OCI-LY3 (cell line): ENCODE measurements around the gene CITED2.

Experiments
- H2AFZ ChIP-seq: fragments of 200-600, 300-600 bp; shearing (Covaris generic); 2 replicates; pipeline ENCODE4 v1.6.0; 2014; ENCODE audit warnings: antibody characterized with exemption, low read depth, low read length
- H3K27ac ChIP-seq: fragments of 200-600, 300-600 bp; sonication (generic); 2 replicates; pipeline ENCODE4 v1.5.1; 2014; ENCODE audit warnings: mild to moderate bottlenecking, low read length, moderate library complexity, mixed read lengths
- H3K27me3 ChIP-seq: fragments of 200-600, 300-600 bp; sonication (generic); 2 replicates; pipeline ENCODE4 v1.6.1; 2014; ENCODE audit warnings: low read depth, low read length, mixed read lengths
- H3K36me3 ChIP-seq: fragments of 200-600, 300-600 bp; sonication (generic); replicated peaks from 2 replicates; pipeline ENCODE3; 2014; ENCODE audit warnings: low read depth, low read length, mixed read lengths
- H3K4me1 ChIP-seq: fragments of 300-600, 200-600 bp; sonication (generic); 2 replicates; pipeline ENCODE4 v1.6.1; 2014; ENCODE audit warnings: low read length, mixed read lengths
- H3K4me2 ChIP-seq: fragments of 200-600, 300-600 bp; sonication (generic); 2 replicates; pipeline ENCODE4 v1.6.1; 2014; ENCODE audit warnings: low read length, mixed read lengths
- H3K4me3 ChIP-seq: fragments of 300-600, 200-600 bp; sonication (generic); 2 replicates; pipeline ENCODE4 v1.5.1; 2014; ENCODE audit warnings: antibody characterized with exemption, mild to moderate bottlenecking, low read length, moderate library complexity
- H3K79me2 ChIP-seq: fragments of 300-600, 200-600 bp; shearing (Covaris generic); 2 replicates; pipeline ENCODE4 v1.6.1; 2014; ENCODE audit warnings: mild to moderate bottlenecking, low read length, mixed read lengths
- H3K9ac ChIP-seq: fragments of 300-600, 200-600 bp; shearing (Covaris generic); 2 replicates; pipeline ENCODE4 v1.6.0; 2014; ENCODE audit warnings: mild to moderate bottlenecking, low read length, moderate library complexity
- H3K9me3 ChIP-seq: fragments of 200-600, 300-600 bp; shearing (Covaris generic); 2 replicates; pipeline ENCODE4 v1.6.1; 2014; ENCODE audit warnings: low read length, mixed read lengths; ENCODE audit not compliant: insufficient read depth
- H4K20me1 ChIP-seq: fragments of 200-600, 300-600 bp; sonication (generic); 2 replicates; pipeline ENCODE4 v1.6.1; 2016; ENCODE audit warnings: low read length, mixed read lengths; ENCODE audit not compliant: insufficient read depth
- CTCF ChIP-seq: fragments of 200-600, 300-600 bp; sonication (generic); IDR thresholded peaks from 2 replicates; pipeline ENCODE4 v1.5.1; 2014; ENCODE audit warnings: antibody characterized with exemption, low read length, low read depth
- EZH2phosphoT487 ChIP-seq: fragments of 200-600 bp; shearing (Covaris generic); IDR thresholded peaks from 2 replicates; pipeline ENCODE4 v1.6.1; 2018; ENCODE audit warnings: antibody characterized with exemption, mixed run types, low read depth

The CITED2 gene

DNA sequence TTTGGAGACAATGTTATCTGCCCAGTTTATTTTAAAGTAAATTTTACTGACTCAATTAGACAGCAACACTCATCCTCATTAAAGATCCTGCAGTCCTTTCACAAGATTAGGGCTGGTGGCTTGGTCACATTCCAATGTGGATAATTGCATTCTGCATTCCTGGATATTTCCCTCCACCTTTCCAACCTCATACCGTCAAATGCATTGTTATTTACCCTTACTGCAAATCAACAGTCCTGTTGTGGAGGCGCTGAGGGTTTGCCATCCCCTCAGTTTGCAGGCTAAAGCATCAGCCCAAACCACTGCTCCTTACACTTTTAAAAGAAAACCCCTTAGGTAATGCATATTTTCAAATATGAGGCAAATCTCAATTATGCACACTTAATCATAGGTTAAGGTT lies 5.4 kb downstream of the CITED2 start:
- peaks cover 26% of the 10 kb centered on the region for H3K79me2 ChIP-seq
- no peaks in the 10 kb centered on the region; the same call in 1 of the 2 replicates for H4K20me1 ChIP-seq
- no peaks in the 10 kb centered on the region for H3K27me3 ChIP-seq
- H3K36me3 ChIP-seq: peaks cover 11% of the 10 kb centered on the region
- H3K4me1 ChIP-seq: peaks cover 10% of the 10 kb centered on the region; the same call in 1 of the 2 replicates
- H3K4me3 ChIP-seq: no peak overlapping the region
- no peak overlapping the region for H3K9ac ChIP-seq
- no peak for TF ChIP-seq EZH2phosphoT487
- TF ChIP-seq CTCF: no peak
- no peak overlapping the region for H3K27ac ChIP-seq
- no peak overlapping the region for H2AFZ ChIP-seq
- no peaks in the 10 kb centered on the region for H3K9me3 ChIP-seq
- no peak overlapping the region for H3K4me2 ChIP-seq

- no peak overlapping the region for H2AFZ ChIP-seq
- H3K36me3 ChIP-seq: peaks cover 11% of the 10 kb centered on the region
- H3K27me3 ChIP-seq: no peaks in the 10 kb centered on the region
- no peak overlapping the region for H3K4me2 ChIP-seq
- H3K27ac ChIP-seq: no peak overlapping the region
- no peaks in the 10 kb centered on the region; the same call in 1 of the 2 replicates for H4K20me1 ChIP-seq
- no peak overlapping the region for H3K4me3 ChIP-seq
- TF ChIP-seq CTCF (no peak), EZH2phosphoT487 (no peak)
- H3K79me2 ChIP-seq: peaks cover 22% of the 10 kb centered on the region
- no peaks in the 10 kb centered on the region for H3K9me3 ChIP-seq
- no peak overlapping the region for H3K9ac ChIP-seq
- peaks cover 10% of the 10 kb centered on the region; the same call in 1 of the 2 replicates for H3K4me1 ChIP-seq
Measured at GRCh38 chr6:139368661-139369060, 5.8 kb downstream of the CITED2 start.

- no peak overlapping the region for H3K4me2 ChIP-seq
- H3K36me3 ChIP-seq: peaks cover 10% of the 10 kb centered on the region
- H3K79me2 ChIP-seq: peaks cover 14% of the 10 kb centered on the region
- H3K4me3 ChIP-seq: no peak overlapping the region
- H3K27me3 ChIP-seq: no peaks in the 10 kb centered on the region
- peaks cover 13% of the 10 kb centered on the region; the same call in 1 of the 2 replicates for H3K4me1 ChIP-seq
- H3K27ac ChIP-seq: no peak overlapping the region
- no peak overlapping the region for H2AFZ ChIP-seq
- no peak for TF ChIP-seq CTCF
- TF ChIP-seq EZH2phosphoT487: no peak
- H3K9me3 ChIP-seq: no peaks in the 10 kb centered on the region
- no peak overlapping the region for H3K9ac ChIP-seq
- no peaks in the 10 kb centered on the region; the same call in 1 of the 2 replicates for H4K20me1 ChIP-seq
Measured at GRCh38 chr6:139367810-139368351, 6.6 kb downstream of the CITED2 start.

GRCh38 chr6:139364982-139365379 lies 9.5 kb downstream of the CITED2 start:
- no peak overlapping the region for H3K4me3 ChIP-seq
- no peaks in the 10 kb centered on the region for H3K27me3 ChIP-seq
- H3K36me3 ChIP-seq: no peaks in the 10 kb centered on the region
- H3K4me1 ChIP-seq: peaks cover 11% of the 10 kb centered on the region; the same call in 1 of the 2 replicates
- TF ChIP-seq EZH2phosphoT487 (no peak), CTCF (no peak)
- H3K27ac ChIP-seq: no peak overlapping the region
- no peaks in the 10 kb centered on the region for H4K20me1 ChIP-seq
- H3K9ac ChIP-seq: no peak overlapping the region
- no peak overlapping the region for H2AFZ ChIP-seq
- H3K4me2 ChIP-seq: no peak overlapping the region
- no peaks in the 10 kb centered on the region for H3K9me3 ChIP-seq
- no peaks in the 10 kb centered on the region for H3K79me2 ChIP-seq
